GM10248 (cell line): Measurements from ENCODE around the gene TAPT1.

Source experiments
- CTCF ChIA-PET: fragments of 300-600 bp; sonication (Branson Sonifier 250); formaldehyde crosslinking; extraction: SDS; loops from one replicate; lab custom pipeline; 2021; ENCODE audit warnings: antibody characterized with exemption; lab: Yijun Ruan, JAX
- POLR2A ChIA-PET: fragments of 350-650 bp; sonication (Branson Sonifier 250); formaldehyde crosslinking; extraction: SDS; loops from one replicate; lab custom pipeline; 2020; ENCODE audit warnings: antibody characterized with exemption; lab: Yijun Ruan, JAX
- DNase-seq: peaks from one replicate; pipeline ENCODE4 v3.0.0; 2012; ENCODE audit errors: extremely low spot score
- TF ChIP-seq, protein P1 (sequence below): IDR thresholded peaks from 2 replicates; pipeline ENCODE4 v1.5.1; 2012; ENCODE audit warnings: mild to moderate bottlenecking, low read depth; ENCODE audit errors: extremely low read depth, missing control alignments, control extremely low read depth

TAPT1 gene

DNA sequence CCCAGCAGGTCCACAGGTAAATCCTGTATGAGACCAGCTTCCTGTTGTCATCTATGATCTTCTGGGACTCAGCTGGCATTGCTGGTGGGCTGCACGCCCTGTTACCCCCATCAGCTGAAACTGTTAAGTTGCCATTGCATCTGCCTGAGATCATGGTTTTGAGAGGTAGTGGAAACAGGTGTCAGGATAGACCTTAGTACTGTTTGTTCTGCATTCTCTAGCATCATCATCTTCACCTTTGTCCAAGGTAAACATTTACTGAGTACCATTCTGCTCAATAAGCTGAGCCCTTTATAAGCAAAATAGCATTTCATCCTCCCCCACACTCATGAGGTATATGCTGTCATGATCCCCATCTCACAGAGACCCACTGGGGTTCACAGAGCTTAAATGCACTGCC, 99.6 kb downstream of the TAPT1 start:
- CTCF ChIA-PET, result interaction anchor here (1.2 to 1.5 kb wide), 5 partner anchors 8 to 144 kb away, joined by 3 to 4 read pairs (median 3); no protein-coding TSS in a partner anchor

DNA sequence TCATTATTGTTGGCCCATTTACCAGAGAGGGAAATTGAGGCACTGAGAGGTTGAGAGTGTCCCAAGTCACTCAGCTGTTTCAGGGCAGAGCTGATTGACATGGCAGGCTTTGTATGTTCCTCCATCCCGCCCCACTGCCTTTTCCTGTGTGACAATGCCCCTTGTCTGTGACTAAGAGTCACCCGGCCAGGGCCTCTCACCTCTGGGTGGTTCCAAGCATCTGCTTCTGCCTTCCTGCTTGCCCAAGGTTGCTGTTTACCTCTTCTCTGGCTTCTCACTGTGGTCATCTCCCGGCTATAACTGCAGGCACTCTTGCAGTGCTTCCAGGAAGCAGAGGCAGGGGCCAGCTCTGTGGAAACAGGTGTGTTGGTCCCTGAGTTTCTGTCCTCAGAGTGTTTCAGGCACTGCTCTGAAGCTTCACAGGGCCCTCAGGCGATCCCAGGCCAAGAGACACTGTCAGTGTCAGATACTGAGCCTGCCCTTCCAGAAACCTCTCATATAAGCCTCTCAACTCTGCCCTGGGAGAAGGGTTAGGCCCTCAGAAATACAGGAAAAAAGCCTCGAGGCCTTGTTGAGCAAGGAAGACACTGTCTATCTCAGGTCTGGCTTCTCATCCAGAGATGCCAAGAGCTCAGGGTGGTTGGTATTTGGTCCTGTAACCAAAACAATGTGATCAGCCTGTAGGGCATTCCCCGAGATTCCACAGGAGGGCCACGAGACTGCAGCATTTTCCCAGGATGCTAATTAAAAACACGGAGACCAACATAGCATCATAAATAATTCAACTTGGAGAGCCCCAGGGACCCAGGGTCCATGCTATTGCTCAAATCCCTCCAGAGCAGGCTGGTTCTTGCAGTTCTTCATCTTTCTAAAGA, 100.5 kb downstream of the TAPT1 start:
- TF ChIP-seq, protein P1, sequence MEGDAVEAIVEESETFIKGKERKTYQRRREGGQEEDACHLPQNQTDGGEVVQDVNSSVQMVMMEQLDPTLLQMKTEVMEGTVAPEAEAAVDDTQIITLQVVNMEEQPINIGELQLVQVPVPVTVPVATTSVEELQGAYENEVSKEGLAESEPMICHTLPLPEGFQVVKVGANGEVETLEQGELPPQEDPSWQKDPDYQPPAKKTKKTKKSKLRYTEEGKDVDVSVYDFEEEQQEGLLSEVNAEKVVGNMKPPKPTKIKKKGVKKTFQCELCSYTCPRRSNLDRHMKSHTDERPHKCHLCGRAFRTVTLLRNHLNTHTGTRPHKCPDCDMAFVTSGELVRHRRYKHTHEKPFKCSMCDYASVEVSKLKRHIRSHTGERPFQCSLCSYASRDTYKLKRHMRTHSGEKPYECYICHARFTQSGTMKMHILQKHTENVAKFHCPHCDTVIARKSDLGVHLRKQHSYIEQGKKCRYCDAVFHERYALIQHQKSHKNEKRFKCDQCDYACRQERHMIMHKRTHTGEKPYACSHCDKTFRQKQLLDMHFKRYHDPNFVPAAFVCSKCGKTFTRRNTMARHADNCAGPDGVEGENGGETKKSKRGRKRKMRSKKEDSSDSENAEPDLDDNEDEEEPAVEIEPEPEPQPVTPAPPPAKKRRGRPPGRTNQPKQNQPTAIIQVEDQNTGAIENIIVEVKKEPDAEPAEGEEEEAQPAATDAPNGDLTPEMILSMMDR, result no peak
- no peak for DNase-seq
- ChIA-PET POLR2A (no interaction called here), CTCF (interaction anchor here (1.2 to 1.5 kb wide), 4 partner anchors 9 to 139 kb away, joined by 3 to 4 read pairs (median 3); no protein-coding TSS in a partner anchor)

More for the DNA sequence above, 99.6 kb downstream of the TAPT1 start:
- TF ChIP-seq, protein P1, result no peak
- DNase-seq, result no peak
- POLR2A ChIA-PET, result no interaction called here

DNA sequence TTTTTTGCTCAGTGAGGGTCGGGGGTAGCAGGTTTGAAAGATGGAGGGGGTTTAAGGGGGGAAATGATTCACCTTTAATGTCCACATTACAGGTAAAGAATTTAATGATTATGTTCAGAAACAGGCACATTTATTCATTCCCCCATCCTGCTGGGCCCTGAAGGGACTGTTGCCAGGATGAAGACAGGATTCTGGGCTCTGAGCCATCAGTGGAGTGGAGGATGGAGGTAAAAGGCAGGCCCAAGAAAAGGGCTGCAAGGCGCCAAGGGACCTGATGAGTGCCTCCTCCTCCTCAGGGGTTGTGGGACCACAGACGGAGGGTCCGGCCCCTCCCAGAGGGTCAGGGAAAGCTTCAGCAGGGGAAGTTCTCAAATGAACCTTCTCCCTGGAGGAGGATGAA, 102.0 kb downstream of the TAPT1 start:
- TF ChIP-seq, protein P1, result no peak
- DNase-seq, result no peak
- ChIA-PET POLR2A (no interaction called here), CTCF (no interaction called here)

DNA sequence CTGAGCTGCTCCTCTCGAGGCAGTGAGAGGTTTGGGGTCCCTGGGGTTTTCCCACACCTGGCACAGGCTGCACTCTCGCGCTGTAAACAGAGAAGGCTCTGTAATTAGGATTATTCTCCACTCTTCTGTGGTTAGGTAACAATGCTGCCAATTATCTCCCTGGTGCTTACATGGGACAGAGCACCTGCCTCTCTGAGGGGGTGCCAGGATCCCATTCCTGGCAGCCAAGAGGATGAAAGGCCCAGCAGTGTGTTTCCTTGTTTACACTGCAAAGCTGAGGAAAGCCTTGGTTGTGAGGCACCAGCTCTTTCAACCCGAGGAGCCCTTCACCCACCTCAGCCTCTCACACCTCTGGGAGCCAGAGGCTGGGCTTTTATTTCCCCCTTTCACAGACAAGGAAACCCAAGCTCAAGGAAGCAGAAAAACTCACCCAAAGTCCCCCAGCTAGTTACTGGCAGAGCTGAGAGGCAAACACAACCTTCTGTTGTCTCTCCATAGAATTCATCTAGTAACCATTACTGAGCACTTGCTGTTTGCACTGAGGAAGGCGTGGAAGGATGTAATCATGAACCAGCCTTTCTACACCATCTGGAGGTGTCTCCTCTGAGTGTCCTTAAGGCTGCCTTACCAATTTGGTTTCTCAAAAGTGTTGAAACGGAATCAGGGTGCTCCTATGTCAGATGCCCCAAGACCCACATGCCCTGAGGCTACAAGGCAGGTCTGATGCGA, 102.8 kb downstream of the TAPT1 start:
- TF ChIP-seq, protein P1, result no peak
- ChIA-PET POLR2A (no interaction called here), CTCF (no interaction called here)
- DNase-seq, result no peak

DNA sequence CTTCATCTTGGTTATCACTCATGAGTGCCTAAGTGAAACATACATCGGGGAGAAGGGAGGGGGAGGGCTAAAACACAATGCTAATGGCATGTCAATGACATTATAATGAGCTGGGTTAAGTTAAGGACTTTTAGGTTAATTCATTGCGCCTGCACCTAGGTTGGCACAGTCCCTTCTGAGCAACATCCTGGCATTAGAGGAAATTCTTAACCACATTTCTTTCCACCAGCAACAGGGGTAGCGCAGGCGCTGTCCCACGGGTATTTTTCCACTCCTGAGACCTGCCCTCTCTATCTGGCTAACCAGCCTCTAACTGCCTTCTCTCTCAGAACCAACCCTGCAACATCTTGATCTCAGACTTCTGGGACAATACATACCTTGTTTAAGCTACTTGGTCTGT, 103.5 kb downstream of the TAPT1 start:
- POLR2A ChIA-PET, result no interaction called here
- no peak for DNase-seq
- CTCF ChIA-PET, result no interaction called here
- TF ChIP-seq, protein P1, result no peak

DNA sequence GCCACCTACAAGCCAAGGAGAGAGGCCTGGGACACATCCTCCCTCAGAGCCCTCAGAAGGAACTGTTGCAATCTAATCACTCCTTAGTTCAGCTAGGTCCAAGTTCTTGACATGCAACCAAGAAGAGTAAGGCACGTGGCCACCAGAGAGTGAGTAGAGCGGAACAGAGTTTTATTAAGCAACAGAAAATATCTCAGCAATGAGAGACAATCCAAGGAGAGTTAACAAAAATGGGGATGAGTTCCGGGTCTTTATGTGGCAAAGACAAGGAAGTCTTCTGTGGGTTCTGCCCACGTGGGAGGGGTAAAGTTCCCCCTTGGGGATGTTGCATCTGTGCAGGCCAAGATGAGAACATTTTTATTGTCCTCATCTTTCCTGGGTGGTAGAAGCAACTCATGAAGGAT, 104.0 kb downstream of the TAPT1 start:
- CTCF ChIA-PET, result no interaction called here

More for the DNA sequence above, 104.0 kb downstream of the TAPT1 start:
- TF ChIP-seq, protein P1, result no peak
- DNase-seq, result no peak
- POLR2A ChIA-PET, result no interaction called here
